C4-2B (cell line): Measurements from ENCODE around the gene MAML3.

Source experiments
- CTCF ChIP-seq: fragments of 450-650 bp; conservative IDR thresholded peaks from 2 replicates; pipeline ENCODE4 v1.5.1; 2017; ENCODE audit warnings: mild to moderate bottlenecking
- ZFX ChIP-seq: fragments of 450-650 bp; IDR thresholded peaks from 2 replicates; pipeline ENCODE4 v1.6.1; 2017

- TF ChIP-seq CTCF (no peak), ZFX (no peak)
These were observed 166.5 kb downstream of the MAML3 start for GRCh38 chr4:139987502-139987850.
